ENCODE measurements around the gene TSPAN32. TPM values are rescaled to one million over a fixed set of nuclear protein-coding genes. Genes with fewer than 3 reads are reported as not detected.

The TSPAN32 gene
- total and polyA plus RNA-seq, 2 donors (not counting 1 experiment from before 2014, with no cell fraction given) = 0.17 TPM; not detected in 1

DNA sequence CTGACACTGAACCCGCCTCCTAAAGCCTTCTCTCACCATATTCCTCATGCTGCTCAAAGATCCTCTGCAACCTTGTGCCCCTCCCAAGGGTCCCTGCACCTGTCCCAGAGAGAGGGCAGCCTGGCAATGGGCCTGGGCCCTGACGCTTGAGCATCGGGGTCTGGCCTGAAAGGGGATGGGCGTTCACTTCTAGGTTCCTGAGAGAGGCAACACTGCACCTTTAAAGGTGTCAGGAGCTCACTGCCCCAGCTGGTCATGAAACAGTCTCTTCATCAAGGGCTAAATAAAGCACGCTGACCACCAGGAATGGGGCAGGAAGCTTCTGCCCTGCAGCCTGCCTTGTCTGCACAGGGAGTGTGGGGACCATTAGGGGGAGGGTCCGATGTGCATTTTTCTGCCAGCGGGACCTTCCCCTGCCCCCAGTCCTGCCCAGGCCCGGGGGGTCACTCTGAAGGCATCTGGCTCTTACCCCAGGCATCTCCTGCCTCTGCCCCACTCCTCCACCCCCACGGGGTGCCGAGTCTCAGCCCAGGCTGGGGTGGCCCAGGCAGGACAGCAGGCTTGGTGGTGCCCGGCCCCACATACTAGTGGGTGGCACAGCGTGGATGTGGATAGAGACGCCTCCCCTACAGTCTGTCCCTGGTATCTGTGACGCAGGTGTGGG lies 3.5 kb upstream of the TSPAN32 start:
- Histone ChIP-seq H3K9me3 (ENCODE audit: control insufficient read depth, insufficient read depth, low read depth, low read length) (no peaks in the 10 kb centered on the region), H2AFZ (ENCODE audit: low read length) (no peak overlapping the region), H3K27ac (ENCODE audit: insufficient read depth, low read length) (no peak overlapping the region), H4K20me1 (ENCODE audit: control insufficient read depth, extremely low read depth, insufficient read depth, low read length) (no peaks in the 10 kb centered on the region), H3K79me2 (ENCODE audit: control insufficient read depth, insufficient read depth, low read length) (no peaks in the 10 kb centered on the region), H3K36me3 (ENCODE audit: control insufficient read depth, insufficient read depth, low read length) (no peaks in the 10 kb centered on the region), H3K4me3 (replicated peaks in 1 of 4; ENCODE audit: control extremely low read depth in 1 of 4, insufficient read depth in 1 of 4, low read depth in 3 of 4, low read length in 4 of 4) (no peak overlapping the region), H3K27me3 (ENCODE audit: control insufficient read depth, insufficient read depth, low read length) (no peaks in the 10 kb centered on the region), H3K4me2 (ENCODE audit: extremely low read depth, insufficient read depth, low read length) (no peak overlapping the region), H3K9ac (ENCODE audit: insufficient read depth, low read length) (no peak overlapping the region), H3K4me1 (ENCODE audit: control insufficient read depth, extremely low read depth, insufficient read depth, low read length) (no peaks in the 10 kb centered on the region)
- TF ChIP-seq CTCF (conservative IDR thresholded peaks at IDR 0.05 in 1 of 2, IDR thresholded peaks at IDR 0.05 in 1 of 2; ENCODE audit: low read depth in 1 of 2, low read length in 2 of 2) (no peak), EZH2 (IDR thresholded peaks at IDR 0.05; ENCODE audit: low read length, missing control alignments) (no peak)
- no peak for DNase-seq (ENCODE audit: low read depth in 2 of 2)

GRCh38 chr11:2298795-2299761 lies 2.7 kb upstream of the TSPAN32 start:
- H3K9me3 ChIP-seq (ENCODE audit: control insufficient read depth, insufficient read depth, low read depth, low read length) = no peaks in the 10 kb centered on the region
- no peaks in the 10 kb centered on the region for H3K4me1 ChIP-seq (ENCODE audit: control insufficient read depth, extremely low read depth, insufficient read depth, low read length)
- H3K4me2 ChIP-seq (ENCODE audit: extremely low read depth, insufficient read depth, low read length) = no peak overlapping the region
- TF ChIP-seq CTCF (conservative IDR thresholded peaks at IDR 0.05 in 1 of 2, IDR thresholded peaks at IDR 0.05 in 1 of 2; ENCODE audit: low read depth in 1 of 2, low read length in 2 of 2) (peak in 1 of 2 donors; percentile 11), EZH2 (IDR thresholded peaks at IDR 0.05; ENCODE audit: low read length, missing control alignments) (no peak)
- H4K20me1 ChIP-seq (ENCODE audit: control insufficient read depth, extremely low read depth, insufficient read depth, low read length) = no peaks in the 10 kb centered on the region
- H3K9ac ChIP-seq (ENCODE audit: insufficient read depth, low read length) = no peak overlapping the region
- no peaks in the 10 kb centered on the region for H3K36me3 ChIP-seq (ENCODE audit: control insufficient read depth, insufficient read depth, low read length)
- H3K4me3 ChIP-seq (replicated peaks in 1 of 4; ENCODE audit: control extremely low read depth in 1 of 4, insufficient read depth in 1 of 4, low read depth in 3 of 4, low read length in 4 of 4) = no peak overlapping the region
- no peak overlapping the region for H2AFZ ChIP-seq (ENCODE audit: low read length)
- H3K27ac ChIP-seq (ENCODE audit: insufficient read depth, low read length) = no peak overlapping the region
- H3K27me3 ChIP-seq (ENCODE audit: control insufficient read depth, insufficient read depth, low read length) = no peaks in the 10 kb centered on the region
- no peak for DNase-seq (ENCODE audit: low read depth in 2 of 2)
- H3K79me2 ChIP-seq (ENCODE audit: control insufficient read depth, insufficient read depth, low read length) = no peaks in the 10 kb centered on the region

DNA sequence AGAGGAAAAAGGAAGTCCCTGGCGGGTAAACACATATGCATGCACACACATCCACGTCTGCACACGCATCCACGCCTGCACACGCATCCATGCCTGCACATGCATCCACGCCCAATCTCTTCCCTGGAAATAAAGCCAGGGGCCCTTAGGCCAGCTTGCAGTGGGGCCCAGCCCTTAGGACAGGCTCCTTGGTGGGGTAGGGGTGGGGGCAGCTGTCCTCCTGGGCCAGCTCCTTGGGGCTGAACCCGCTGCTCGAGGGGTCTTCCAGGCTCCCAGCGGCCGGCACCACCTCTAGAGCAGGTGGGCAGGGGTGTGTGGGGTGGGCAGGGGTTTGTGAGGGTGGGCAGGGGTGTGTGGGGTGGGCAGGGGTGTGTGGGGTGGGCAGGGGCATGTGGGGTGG lies 2.0 kb upstream of the TSPAN32 start:
- no peak for DNase-seq (ENCODE audit: low read depth in 2 of 2)
- Histone ChIP-seq H3K9me3 (ENCODE audit: control insufficient read depth, insufficient read depth, low read depth, low read length) (no peaks in the 10 kb centered on the region), H4K20me1 (ENCODE audit: control insufficient read depth, extremely low read depth, insufficient read depth, low read length) (no peaks in the 10 kb centered on the region), H3K4me2 (ENCODE audit: extremely low read depth, insufficient read depth, low read length) (no peak overlapping the region), H3K4me1 (ENCODE audit: control insufficient read depth, extremely low read depth, insufficient read depth, low read length) (no peaks in the 10 kb centered on the region), H3K36me3 (ENCODE audit: control insufficient read depth, insufficient read depth, low read length) (no peaks in the 10 kb centered on the region), H3K27ac (ENCODE audit: insufficient read depth, low read length) (no peak overlapping the region), H3K4me3 (replicated peaks in 1 of 4; ENCODE audit: control extremely low read depth in 1 of 4, insufficient read depth in 1 of 4, low read depth in 3 of 4, low read length in 4 of 4) (no peak overlapping the region), H2AFZ (ENCODE audit: low read length) (no peak overlapping the region), H3K9ac (ENCODE audit: insufficient read depth, low read length) (no peak overlapping the region), H3K79me2 (ENCODE audit: control insufficient read depth, insufficient read depth, low read length) (no peaks in the 10 kb centered on the region), H3K27me3 (ENCODE audit: control insufficient read depth, insufficient read depth, low read length) (no peaks in the 10 kb centered on the region)
- no peak for TF ChIP-seq CTCF (conservative IDR thresholded peaks at IDR 0.05 in 1 of 2, IDR thresholded peaks at IDR 0.05 in 1 of 2; ENCODE audit: low read depth in 1 of 2, low read length in 2 of 2)
- no peak for TF ChIP-seq EZH2 (IDR thresholded peaks at IDR 0.05; ENCODE audit: low read length, missing control alignments)

Data from fibroblast of lung (primary cell).